Measurements from ENCODE around the gene PDCL3. TPM values are rescaled to one million over a fixed set of nuclear protein-coding genes. Genes with fewer than 3 reads are reported as not detected.
A peak's percentile ranks its signal among the peaks of the same experiment; 100 is the strongest.

Gene PDCL3
- total RNA-seq, 1 donor from 2014 or later = 14.2 TPM

GRCh38 chr2:100560216-100560830, 2.5 kb upstream of the PDCL3 start:
- no peak for DNase-seq (ENCODE audit: low spot score)

- no peak for DNase-seq (ENCODE audit: low spot score)
Measured at GRCh38 chr2:100561191-100561590, 1.6 kb upstream of the PDCL3 start.

- no peak for DNase-seq (ENCODE audit: low spot score)
Measured at GRCh38 chr2:100563407-100564247, 834 bp downstream of the PDCL3 start.

- no peak for DNase-seq (ENCODE audit: low spot score)
Measured at GRCh38 chr2:100568989-100569388, 6.2 kb downstream of the PDCL3 start.

- no peak for DNase-seq (ENCODE audit: low spot score)
Measured at GRCh38 chr2:100571668-100572067, 8.9 kb downstream of the PDCL3 start.

- no peak for DNase-seq (ENCODE audit: low spot score)
Measured at GRCh38 chr2:100577777-100578176, 15.0 kb downstream of the PDCL3 start.

- DNase-seq (ENCODE audit: low spot score) = no peak
Measured at GRCh38 chr2:100580367-100581276, 17.8 kb downstream of the PDCL3 start.

- no peak for DNase-seq (ENCODE audit: low spot score)
Measured at GRCh38 chr2:100581277-100581612, 18.5 kb downstream of the PDCL3 start.

- DNase-seq (ENCODE audit: low spot score) = no peak
Measured at GRCh38 chr2:100584816-100585215, 22.0 kb downstream of the PDCL3 start.

- DNase-seq (ENCODE audit: low spot score) = no peak
Measured at GRCh38 chr2:100588071-100588786, 25.4 kb downstream of the PDCL3 start.

- no peak for DNase-seq (ENCODE audit: low spot score)
Measured at GRCh38 chr2:100589527-100589926, 26.7 kb downstream of the PDCL3 start.

- no peak for DNase-seq (ENCODE audit: low spot score)
Measured at GRCh38 chr2:100592226-100592625, 29.4 kb downstream of the PDCL3 start.

GRCh38 chr2:100596465-100596864, 33.7 kb downstream of the PDCL3 start:
- no peak for DNase-seq (ENCODE audit: low spot score)

- DNase-seq (ENCODE audit: low spot score) = no peak
Measured at GRCh38 chr2:100599566-100599965, 36.8 kb downstream of the PDCL3 start.

- no peak for DNase-seq (ENCODE audit: low spot score)
Measured at GRCh38 chr2:100601661-100602060, 38.9 kb downstream of the PDCL3 start.

GRCh38 chr2:100603414-100603813, 40.6 kb downstream of the PDCL3 start:
- DNase-seq (ENCODE audit: low spot score) = no peak

- DNase-seq (ENCODE audit: low spot score) = no peak
Measured at GRCh38 chr2:100603948-100604633, 41.3 kb downstream of the PDCL3 start.

- DNase-seq (ENCODE audit: low spot score) = no peak
Measured at GRCh38 chr2:100606332-100606725, 43.5 kb downstream of the PDCL3 start.

- DNase-seq (ENCODE audit: low spot score) = peak; percentile 20
Measured at GRCh38 chr2:100606726-100607343, 44.0 kb downstream of the PDCL3 start.

- peak; percentile 85 for DNase-seq (ENCODE audit: low spot score)
Measured at GRCh38 chr2:100610381-100610831, 47.6 kb downstream of the PDCL3 start.
